Esophagus squamous epithelium (tissue), 4 donors: ENCODE data around the gene SELP.

Source experiments
- CTCF ChIP-seq, 6 experiments: fragments of 450-650 bp in 4 of 6; fragments of 200-600 bp in 2 of 6; sonication (generic) in 2 of 6; IDR thresholded peaks; one replicate each; pipeline ENCODE4 v1.5.1; 2016 to 2019; ENCODE audit warnings: antibody characterized with exemption in 6 of 6, mild to moderate bottlenecking in 4 of 6, moderate library complexity in 4 of 6
- POLR2A ChIP-seq, 4 donors: fragments of 450-650 bp; IDR thresholded peaks; one replicate each; pipeline ENCODE4 v1.6.1; 2017; ENCODE audit warnings: antibody characterized with exemption in 4 of 4, mild to moderate bottlenecking in 4 of 4, moderate library complexity in 3 of 4

GRCh38 chr1:169618367-169618766 is 11.6 kb downstream of the SELP start:
- TF ChIP-seq CTCF (IDR thresholded peaks at IDR 0.05) = no peak
- no peak for TF ChIP-seq POLR2A (IDR thresholded peaks at IDR 0.05)
